HepG2 (cell line): ENCODE results near the gene NEK11. TPM values are rescaled to one million over a fixed set of nuclear protein-coding genes. Genes with fewer than 3 reads are reported as not detected.
"Not testable (repeated sequence)": the region's sequence is repeated elsewhere in the genome, so short reads cannot be mapped to it uniquely, and the experiment has no call there.

Source experiments
- ATAC-seq: fragments of 200-7000 bp; cut with Tn5 transposase; 3 replicates; pipeline ENCODE4 v1.9.1; 2020; ENCODE audit warnings: mild to moderate bottlenecking, moderate library complexity
- BruUV-seq: library from RNA; stranded (reverse); fragments of 400-500 nt; replicated peaks from 2 replicates; lab custom pipeline; 2021; lab: Mats Ljungman, UMichigan
- CTCF ChIA-PET: fragments of 300-600 bp; formaldehyde crosslinking; extraction: SDS; loops from one replicate; lab custom pipeline; 2021; ENCODE audit warnings: low total read pairs, inconsistent platforms, low intra/inter-chr PET ratio; lab: Yijun Ruan, JAX
- POLR2A ChIA-PET: fragments of 350-600 bp; sonication (Branson Sonifier 250); formaldehyde crosslinking; loops from one replicate; lab custom pipeline; 2020; ENCODE audit warnings: antibody characterized with exemption, inconsistent platforms; lab: Yijun Ruan, JAX
- DNase-seq: peaks from one replicate; pipeline ENCODE4 v3.0.0-alpha.2; 2015; ENCODE audit warnings: low spot score
- FAIRE-seq: peaks from 3 replicates; lab custom pipeline; 2011; peaks lifted over from hg19 to GRCh38; lab: Jason Lieb, UNC
- H2AFZ ChIP-seq: one replicate; pipeline ENCODE4 v1.6.1; 2011; ENCODE audit warnings: low read length, inconsistent platforms
- H3K27ac ChIP-seq: fragments of 300-600 bp; 3 replicates; pipeline ENCODE4 v1.8.0; 2011; ENCODE audit warnings: mixed run types, mild to moderate bottlenecking, mixed read lengths, low read length, inconsistent platforms; ENCODE audit not compliant: insufficient read depth; ENCODE audit errors: extremely low read length
- H3K27me3 ChIP-seq, 2 experiments: fragments of 200-600 bp in 1 of 2; 2 replicates in 1 of 2; 3 replicates in 1 of 2; pipeline versions ENCODE4 v1.6.0 to v1.8.0; 2011; ENCODE audit warnings: low read length in 2 of 2, mild to moderate bottlenecking in 2 of 2, moderate library complexity in 2 of 2, inconsistent platforms in 1 of 2; ENCODE audit not compliant: insufficient read depth in 2 of 2, control insufficient read depth in 1 of 2
- H3K36me3 ChIP-seq, 2 experiments: fragments of 200-600 bp in 1 of 2; replicated peaks in 1 of 2; 2 replicates in 1 of 2; 3 replicates in 1 of 2; pipeline versions ENCODE4 v1.5.1 to v1.8.0; 2011; ENCODE audit warnings: low read length in 2 of 2, inconsistent platforms in 1 of 2; ENCODE audit not compliant: insufficient read depth in 2 of 2, control insufficient read depth in 1 of 2
- H3K4me1 ChIP-seq: 2 replicates; pipeline ENCODE4 v1.5.1; 2012; ENCODE audit warnings: low read length, inconsistent platforms; ENCODE audit not compliant: insufficient read depth
- H3K4me2 ChIP-seq: 2 replicates; pipeline ENCODE4 v1.6.0; 2011; ENCODE audit warnings: low read depth, low read length, inconsistent platforms
- H3K4me3 ChIP-seq, 3 experiments: fragments of 200-600 bp in 1 of 3; sonication (generic), shearing (Covaris generic) in 1 of 3; replicated peaks in 1 of 3; 2 replicates each; pipeline ENCODE4 v1.5.1; 2011 to 2016; ENCODE audit warnings: low read length in 3 of 3, inconsistent platforms in 2 of 3, low read depth in 2 of 3, mild to moderate bottlenecking in 2 of 3, control low read depth in 1 of 3, mixed read lengths in 1 of 3; ENCODE audit not compliant: insufficient read depth in 1 of 3
- H3K79me2 ChIP-seq: one replicate; pipeline ENCODE4 v1.6.1; 2011; ENCODE audit warnings: low read length, inconsistent platforms; ENCODE audit not compliant: insufficient read depth
- H3K9ac ChIP-seq: 2 replicates; pipeline ENCODE4 v1.6.0; 2011; ENCODE audit warnings: mild to moderate bottlenecking, low read depth, low read length, inconsistent platforms; ENCODE audit not compliant: insufficient read depth
- H3K9me3 ChIP-seq: 2 replicates; pipeline ENCODE4 v1.5.1; 2012; ENCODE audit warnings: mild to moderate bottlenecking, low read length
- H4K20me1 ChIP-seq: 2 replicates; pipeline ENCODE4 v1.6.0; 2011; ENCODE audit warnings: inconsistent platforms, mild to moderate bottlenecking, low read length, moderate library complexity; ENCODE audit not compliant: insufficient read depth
- ARID5B ChIP-seq: IDR thresholded peaks from 2 replicates; pipeline ENCODE4 v1.4.0; 2020; ENCODE audit warnings: mild to moderate bottlenecking, missing genetic modification reagents
- FOXA1 ChIP-seq, 2 experiments: fragments of 450-650 bp in 1 of 2; sonication (generic) in 1 of 2; formaldehyde crosslinking in 1 of 2; IDR thresholded peaks; 2 replicates each; pipeline versions ENCODE4 v1.4.0 to v1.6.1; 2016 to 2020; ENCODE audit warnings: missing genetic modification reagents in 1 of 2
- FOXA3 ChIP-seq: IDR thresholded peaks from 2 replicates; pipeline ENCODE4 v1.6.1; 2016; ENCODE audit warnings: missing genetic modification reagents, missing compliant biosample characterization
- HNRNPLL ChIP-seq: fragments of 200-400 bp; formaldehyde crosslinking; IDR thresholded peaks from 2 replicates; pipeline ENCODE4 v1.6.1; 2017; ENCODE audit warnings: mild to moderate bottlenecking, low read depth, low read length; ENCODE audit not compliant: poor library complexity, severe bottlenecking
- HOXA3 ChIP-seq: sonication (generic); formaldehyde crosslinking; IDR thresholded peaks from 2 replicates; pipeline ENCODE4 v1.5.0; 2020; ENCODE audit warnings: missing genetic modification reagents
- ZNF281 ChIP-seq: sonication (generic); formaldehyde crosslinking; IDR thresholded peaks from 2 replicates; pipeline ENCODE4 v1.4.0; 2020; ENCODE audit warnings: missing genetic modification reagents, borderline replicate concordance
- ZNF292 ChIP-seq: sonication (generic); formaldehyde crosslinking; IDR thresholded peaks from 2 replicates; pipeline ENCODE4 v1.8.1; 2022; ENCODE audit warnings: mild to moderate bottlenecking, low read depth, missing genetic modification reagents, borderline replicate concordance
- ZNF574 ChIP-seq: sonication (generic); formaldehyde crosslinking; IDR thresholded peaks from 2 replicates; pipeline ENCODE4 v1.4.0; 2020; ENCODE audit warnings: missing genetic modification reagents
- ZNF777 ChIP-seq: sonication (generic); formaldehyde crosslinking; IDR thresholded peaks from 2 replicates; pipeline ENCODE4 v1.4.0; 2020; ENCODE audit warnings: missing genetic modification reagents
- WGBS: methylation state at CpG from one replicate; pipeline ENCODE4 v1.1.6; 2017; ENCODE audit warnings: low lambda C conversion rate; 5-methylcytosine and 5-hydroxymethylcytosine counted together
- in situ Hi-C: cut with HindIII; loops from 2 replicates; pipeline ENCODE4 v1.10.0; 2017; ENCODE audit warnings: low pct_unique_long_range_greater_than_20kb; ENCODE audit not compliant: extremely low pct_ligation_motif_present
- intact Hi-C: fragments of 100-400 bp; cut with micrococcal nuclease; formaldehyde crosslinking; loops from one replicate; pipeline ENCODE4 v1.10.0; 2022; ENCODE audit not compliant: unreplicated experiment
- polyA plus RNA-seq, 8 experiments: library from polyadenylated mRNA; depleted of rRNA in 3 of 8; stranded (reverse) in 7 of 8; unstranded in 1 of 8; fragments of >200 nt; fragmentation: Illumina TruSeq in 4 of 8; extraction: Trizol in 4 of 8; gene quantifications; 2 replicates each; pipeline versions ENCODE4 v1.2.1 to v1.2.3, GENCODE V29; 2011 to 2016; ENCODE audit warnings: low read depth in 4 of 8, missing spikeins in 1 of 8, mixed read lengths in 1 of 8; ENCODE audit not compliant: insufficient read depth in 1 of 8
- total RNA-seq, 5 experiments: library from RNA; depleted of rRNA; stranded (reverse); fragments of >200 nt; fragmentation: Illumina TruSeq; extraction: Trizol; gene quantifications; 2 replicates each; pipeline ENCODE4 v1.2.3, GENCODE V29; 2016; ENCODE audit warnings: low read depth in 1 of 5

Gene NEK11
- total and polyA plus RNA-seq, 2 of the 13 experiments (the other 11 are each of a cell fraction or from before 2014, with no cell fraction given), result 0.95 to 2.2 TPM

- BruUV-seq; H4K20me1 ChIP-seq; H2AFZ ChIP-seq; FAIRE-seq; ATAC-seq; intact Hi-C loops; H3K27ac ChIP-seq; H3K9ac ChIP-seq; in situ Hi-C loops; CTCF ChIA-PET; H3K79me2 ChIP-seq; DNase-seq; H3K9me3 ChIP-seq; H3K27me3 ChIP-seq; H3K36me3 ChIP-seq; TF ChIP-seq FOXA1 (IDR thresholded peaks at IDR 0.05): not testable (repeated sequence)
- peak; percentile 53 for TF ChIP-seq FOXA1 (CRISPR knock-in tag; IDR thresholded peaks at IDR 0.05)
- peak; percentile 20 for TF ChIP-seq HNRNPLL
- 0 out of 2 replicates have a peak, but pooled peaks have one; percentile 46 for TF ChIP-seq ZNF777 (CRISPR knock-in tag)
- peak; percentile 45; the same call in 1 of the 2 replicates for TF ChIP-seq ZNF574 (CRISPR knock-in tag)
- TF ChIP-seq HOXA3 (CRISPR knock-in tag), result 0 out of 2 replicates have a peak, but pooled peaks have one; percentile 13
- peak; percentile 31; the same call in 1 of the 2 replicates for TF ChIP-seq ARID5B (CRISPR knock-in tag)
- 0 out of 2 replicates have a peak, but pooled peaks have one; percentile 40 for TF ChIP-seq ZNF292 (CRISPR knock-in tag)
- TF ChIP-seq FOXA3 (CRISPR knock-in tag), result peak; percentile 43
- peak; percentile 89 for TF ChIP-seq ZNF281 (CRISPR knock-in tag)
- POLR2A ChIA-PET, result interaction anchor here (0.8 kb wide), 1 partner anchor 50 kb away, joined by 3 read pairs; the partner anchor contains the start of gene NUDT16
- Histone ChIP-seq H3K4me1 (peaks cover 16% of the 10 kb centered on the region), H3K4me2 (peak overlapping the region; percentile 30), H3K4me3 (peak overlapping the region in 2 of 3 experiments; percentile 42 to 48; a peak in 5 of 6 replicates)
- 27% methylated on average over 11 of the region's 27 CpGs for WGBS
These were observed 304.9 kb downstream of the NEK11 start for GRCh38 chr3:131331456-131332085.
